Suprapubic skin (tissue), 4 donors: Measurements from ENCODE around the gene TMUB1.

Experiments used
- CTCF ChIP-seq, 2 donors: fragments of 200-600 bp in 1 of 2; fragments of 450-650 bp in 1 of 2; sonication (generic) in 1 of 2; IDR thresholded peaks; one replicate each; pipeline ENCODE4 v1.5.1; 2016 to 2019; ENCODE audit warnings: antibody characterized with exemption in 2 of 2, mild to moderate bottlenecking in 1 of 2, moderate library complexity in 1 of 2
- EP300 ChIP-seq: sonication (generic); formaldehyde crosslinking; IDR thresholded peaks from one replicate; pipeline ENCODE4 v1.6.1; 2017; ENCODE audit warnings: antibody characterized with exemption
- POLR2AphosphoS5 ChIP-seq, 3 donors: sonication (generic); formaldehyde crosslinking; IDR thresholded peaks; one replicate each; pipeline ENCODE4 v1.6.1; 2017; ENCODE audit warnings: antibody characterized with exemption in 3 of 3

- TF ChIP-seq POLR2AphosphoS5 (IDR thresholded peaks at IDR 0.05): no peak
- no peak for TF ChIP-seq CTCF (IDR thresholded peaks at IDR 0.05)
- no peak for TF ChIP-seq EP300
Observed at GRCh38 chr7:151073990-151074389, 9.3 kb downstream of the TMUB1 start.
